ENCODE measurements around the gene KPNB1. TPM values are rescaled to one million over a fixed set of nuclear protein-coding genes. Genes with fewer than 3 reads are reported as not detected.

The KPNB1 gene
- total RNA-seq, 4 donors from 2014 or later, result 55.6 to 313 (median 209) TPM

DNA sequence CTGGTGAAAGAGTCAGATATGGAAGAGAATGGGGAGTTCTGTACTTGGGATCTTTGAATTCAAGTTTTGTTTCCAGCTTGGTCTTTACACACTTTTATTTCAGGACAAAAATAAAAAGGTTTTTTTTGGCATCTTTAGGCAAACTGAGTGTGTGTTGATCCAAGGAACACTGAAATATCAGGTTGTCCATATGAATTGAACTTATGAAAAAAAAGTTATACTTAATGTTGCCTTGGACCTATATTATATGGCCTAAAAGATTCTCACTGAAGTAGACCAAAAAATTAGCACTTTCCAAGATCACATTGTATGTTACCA, 14.9 kb downstream of the KPNB1 start:
- no peaks in the 10 kb centered on the region for H3K9me3 ChIP-seq
- H3K4me1 ChIP-seq, result no peaks in the 10 kb centered on the region
- no peak for DNase-seq
- intact Hi-C loops (cut with DNase I; ENCODE audit: low total_unique reads), result no loop called here
- H3K4me3 ChIP-seq, result no peak overlapping the region
- no peak for TF ChIP-seq POLR2A (IDR thresholded peaks at IDR 0.05)
- TF ChIP-seq, protein P1, sequence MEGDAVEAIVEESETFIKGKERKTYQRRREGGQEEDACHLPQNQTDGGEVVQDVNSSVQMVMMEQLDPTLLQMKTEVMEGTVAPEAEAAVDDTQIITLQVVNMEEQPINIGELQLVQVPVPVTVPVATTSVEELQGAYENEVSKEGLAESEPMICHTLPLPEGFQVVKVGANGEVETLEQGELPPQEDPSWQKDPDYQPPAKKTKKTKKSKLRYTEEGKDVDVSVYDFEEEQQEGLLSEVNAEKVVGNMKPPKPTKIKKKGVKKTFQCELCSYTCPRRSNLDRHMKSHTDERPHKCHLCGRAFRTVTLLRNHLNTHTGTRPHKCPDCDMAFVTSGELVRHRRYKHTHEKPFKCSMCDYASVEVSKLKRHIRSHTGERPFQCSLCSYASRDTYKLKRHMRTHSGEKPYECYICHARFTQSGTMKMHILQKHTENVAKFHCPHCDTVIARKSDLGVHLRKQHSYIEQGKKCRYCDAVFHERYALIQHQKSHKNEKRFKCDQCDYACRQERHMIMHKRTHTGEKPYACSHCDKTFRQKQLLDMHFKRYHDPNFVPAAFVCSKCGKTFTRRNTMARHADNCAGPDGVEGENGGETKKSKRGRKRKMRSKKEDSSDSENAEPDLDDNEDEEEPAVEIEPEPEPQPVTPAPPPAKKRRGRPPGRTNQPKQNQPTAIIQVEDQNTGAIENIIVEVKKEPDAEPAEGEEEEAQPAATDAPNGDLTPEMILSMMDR (IDR thresholded peaks at IDR 0.05), result no peak
- no peaks in the 10 kb centered on the region for H3K27me3 ChIP-seq
- H3K27ac ChIP-seq, result no peak overlapping the region
- no peaks in the 10 kb centered on the region for H3K36me3 ChIP-seq

DNA sequence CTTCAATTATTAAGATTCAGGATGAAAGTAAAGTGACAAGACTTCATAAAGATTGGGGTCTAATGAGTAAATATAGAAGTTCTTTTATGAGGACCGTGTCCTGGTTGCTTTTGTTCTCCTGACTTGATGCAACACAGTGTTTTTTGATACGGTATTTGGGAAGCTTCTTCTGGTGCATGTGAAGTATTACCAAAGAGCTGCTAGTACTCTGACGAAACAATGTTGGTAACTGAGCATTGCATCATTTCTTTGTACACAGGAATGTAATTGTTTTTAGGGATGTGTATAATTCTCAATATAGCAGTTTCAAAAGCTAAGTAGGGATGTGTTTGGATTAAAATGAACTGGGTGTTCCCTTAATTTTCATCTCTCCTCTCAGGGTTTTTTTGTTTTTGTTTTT, 15.9 kb downstream of the KPNB1 start:
- no peak for DNase-seq
- no peak overlapping the region for H3K27ac ChIP-seq
- no peaks in the 10 kb centered on the region for H3K9me3 ChIP-seq
- TF ChIP-seq POLR2A (IDR thresholded peaks at IDR 0.05), result no peak
- TF ChIP-seq, protein P1 (IDR thresholded peaks at IDR 0.05), result no peak
- H3K4me3 ChIP-seq, result no peak overlapping the region
- no peaks in the 10 kb centered on the region for H3K27me3 ChIP-seq
- H3K4me1 ChIP-seq, result no peaks in the 10 kb centered on the region
- intact Hi-C loops (cut with DNase I; ENCODE audit: low total_unique reads), result no loop called here
- no peaks in the 10 kb centered on the region for H3K36me3 ChIP-seq

DNA sequence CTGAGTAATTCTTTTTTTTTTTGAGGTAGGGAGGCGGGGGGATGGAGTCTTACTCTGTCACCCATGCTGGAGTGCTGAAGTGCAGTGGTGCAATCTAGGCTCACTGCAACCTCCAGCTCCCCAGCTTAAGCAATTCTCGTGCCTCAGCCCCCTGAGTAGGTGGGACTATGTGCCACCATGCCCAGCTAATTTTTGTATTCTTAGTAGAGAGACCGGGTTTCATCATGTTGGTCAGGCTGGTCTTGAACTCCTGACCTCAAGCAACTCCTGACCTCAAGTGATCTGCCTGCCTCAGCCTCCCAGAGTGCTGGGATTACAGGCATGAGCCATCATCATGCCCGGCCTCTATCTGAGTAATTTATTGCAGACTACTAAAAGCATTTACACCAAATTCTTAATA, 19.4 kb downstream of the KPNB1 start:
- TF ChIP-seq, protein P1 (IDR thresholded peaks at IDR 0.05), result no peak
- no peak for TF ChIP-seq POLR2A (IDR thresholded peaks at IDR 0.05)
- no peaks in the 10 kb centered on the region for H3K36me3 ChIP-seq
- H3K9me3 ChIP-seq, result no peaks in the 10 kb centered on the region
- no peak overlapping the region for H3K4me3 ChIP-seq
- H3K27ac ChIP-seq, result no peak overlapping the region
- DNase-seq, result no peak
- H3K27me3 ChIP-seq, result no peaks in the 10 kb centered on the region
- H3K4me1 ChIP-seq, result no peaks in the 10 kb centered on the region
- intact Hi-C loops (cut with DNase I; ENCODE audit: low total_unique reads), result no loop called here

DNA sequence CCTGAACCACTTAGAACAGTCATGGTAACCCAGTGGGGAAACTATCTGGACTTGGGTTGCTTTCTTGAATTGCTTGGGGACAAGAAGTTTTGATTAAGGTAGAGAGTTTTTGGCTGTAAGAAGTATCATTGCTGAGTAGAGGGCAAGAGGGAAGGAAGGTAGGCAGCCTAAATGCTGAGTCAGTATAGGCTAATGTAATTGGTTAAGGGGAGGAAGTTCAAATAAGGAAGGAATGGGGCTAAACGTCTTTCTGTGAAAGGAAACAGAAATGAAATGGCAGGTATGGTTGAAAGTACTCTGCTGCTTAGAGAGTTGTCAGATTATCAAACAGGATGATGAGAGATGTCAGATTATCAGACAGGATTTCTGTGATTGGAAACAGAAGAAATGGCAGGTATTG, 20.3 kb downstream of the KPNB1 start:
- DNase-seq, result no peak
- Histone ChIP-seq H3K9me3 (no peaks in the 10 kb centered on the region), H3K36me3 (no peaks in the 10 kb centered on the region), H3K4me3 (no peak overlapping the region), H3K27ac (no peak overlapping the region), H3K4me1 (no peaks in the 10 kb centered on the region), H3K27me3 (no peaks in the 10 kb centered on the region)
- TF ChIP-seq, protein P1 (IDR thresholded peaks at IDR 0.05), result no peak
- TF ChIP-seq POLR2A (IDR thresholded peaks at IDR 0.05), result no peak
- intact Hi-C loops (cut with DNase I; ENCODE audit: low total_unique reads), result no loop called here

DNA sequence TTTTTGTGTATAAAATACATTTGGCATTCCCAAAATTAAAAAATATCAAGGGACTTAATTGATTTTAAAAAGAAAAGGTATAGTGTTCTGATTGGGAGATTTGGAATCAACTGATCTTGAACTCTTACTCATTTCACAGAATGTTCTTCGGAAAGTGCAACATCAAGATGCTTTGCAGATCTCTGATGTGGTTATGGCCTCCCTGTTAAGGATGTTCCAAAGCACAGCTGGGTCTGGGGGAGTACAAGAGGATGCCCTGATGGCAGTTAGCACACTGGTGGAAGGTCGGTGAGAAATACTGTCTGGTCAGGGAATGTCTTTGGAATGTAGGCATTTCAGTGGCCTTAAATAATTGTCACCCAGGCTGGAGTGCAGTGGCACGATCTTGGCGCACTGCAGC, 24.8 kb downstream of the KPNB1 start:
- Histone ChIP-seq H3K27me3 (no peaks in the 10 kb centered on the region), H3K9me3 (no peaks in the 10 kb centered on the region), H3K36me3 (no peaks in the 10 kb centered on the region), H3K27ac (no peak overlapping the region), H3K4me3 (no peak overlapping the region), H3K4me1 (no peaks in the 10 kb centered on the region)
- intact Hi-C loops (cut with DNase I; ENCODE audit: low total_unique reads), result no loop called here
- TF ChIP-seq, protein P1 (IDR thresholded peaks at IDR 0.05), result no peak
- no peak for TF ChIP-seq POLR2A (IDR thresholded peaks at IDR 0.05)
- DNase-seq, result no peak

Data from uterus (tissue), 4 donors.